Choroid plexus epithelial cell (primary cell): ENCODE measurements around the gene MGAT4A.

ENCODE experiments used
- DNase-seq: peaks from one replicate; pipeline ENCODE4 v3.0.0-alpha.2; 2010; ENCODE audit warnings: low read depth
- H3K4me3 ChIP-seq: 2 replicates; pipeline ENCODE4 v1.5.1; 2011; ENCODE audit warnings: low read depth, mild to moderate bottlenecking, control low read depth, low read length, moderate library complexity
- TF ChIP-seq, protein P1 (sequence below): conservative IDR thresholded peaks from 2 replicates; pipeline ENCODE4 v1.5.1; 2011; ENCODE audit warnings: low read depth, mild to moderate bottlenecking, control low read depth, inconsistent platforms, low read length, moderate library complexity

Gene MGAT4A

DNA sequence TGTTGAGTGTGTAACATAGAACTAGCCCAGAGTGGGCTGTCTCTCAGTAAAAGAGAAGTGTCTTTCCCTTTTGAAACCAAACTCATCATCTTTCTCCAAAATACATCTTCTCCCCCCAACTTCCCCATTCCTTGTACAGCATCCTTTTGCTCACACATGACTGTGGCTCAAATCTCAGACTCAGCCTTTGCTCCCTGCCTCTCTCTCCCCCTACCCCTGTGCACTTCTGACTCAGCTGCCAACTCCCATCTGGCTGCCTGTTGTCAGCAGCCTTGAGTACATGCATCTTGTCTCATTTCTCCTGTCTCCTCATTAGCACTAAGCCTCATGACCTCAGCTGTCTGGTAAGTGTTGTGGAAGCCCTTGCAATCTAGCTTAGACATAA lies 18.1 kb upstream of the MGAT4A start:
- no peak for DNase-seq
- TF ChIP-seq, protein P1, sequence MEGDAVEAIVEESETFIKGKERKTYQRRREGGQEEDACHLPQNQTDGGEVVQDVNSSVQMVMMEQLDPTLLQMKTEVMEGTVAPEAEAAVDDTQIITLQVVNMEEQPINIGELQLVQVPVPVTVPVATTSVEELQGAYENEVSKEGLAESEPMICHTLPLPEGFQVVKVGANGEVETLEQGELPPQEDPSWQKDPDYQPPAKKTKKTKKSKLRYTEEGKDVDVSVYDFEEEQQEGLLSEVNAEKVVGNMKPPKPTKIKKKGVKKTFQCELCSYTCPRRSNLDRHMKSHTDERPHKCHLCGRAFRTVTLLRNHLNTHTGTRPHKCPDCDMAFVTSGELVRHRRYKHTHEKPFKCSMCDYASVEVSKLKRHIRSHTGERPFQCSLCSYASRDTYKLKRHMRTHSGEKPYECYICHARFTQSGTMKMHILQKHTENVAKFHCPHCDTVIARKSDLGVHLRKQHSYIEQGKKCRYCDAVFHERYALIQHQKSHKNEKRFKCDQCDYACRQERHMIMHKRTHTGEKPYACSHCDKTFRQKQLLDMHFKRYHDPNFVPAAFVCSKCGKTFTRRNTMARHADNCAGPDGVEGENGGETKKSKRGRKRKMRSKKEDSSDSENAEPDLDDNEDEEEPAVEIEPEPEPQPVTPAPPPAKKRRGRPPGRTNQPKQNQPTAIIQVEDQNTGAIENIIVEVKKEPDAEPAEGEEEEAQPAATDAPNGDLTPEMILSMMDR: no peak
- H3K4me3 ChIP-seq: no peak overlapping the region

DNA sequence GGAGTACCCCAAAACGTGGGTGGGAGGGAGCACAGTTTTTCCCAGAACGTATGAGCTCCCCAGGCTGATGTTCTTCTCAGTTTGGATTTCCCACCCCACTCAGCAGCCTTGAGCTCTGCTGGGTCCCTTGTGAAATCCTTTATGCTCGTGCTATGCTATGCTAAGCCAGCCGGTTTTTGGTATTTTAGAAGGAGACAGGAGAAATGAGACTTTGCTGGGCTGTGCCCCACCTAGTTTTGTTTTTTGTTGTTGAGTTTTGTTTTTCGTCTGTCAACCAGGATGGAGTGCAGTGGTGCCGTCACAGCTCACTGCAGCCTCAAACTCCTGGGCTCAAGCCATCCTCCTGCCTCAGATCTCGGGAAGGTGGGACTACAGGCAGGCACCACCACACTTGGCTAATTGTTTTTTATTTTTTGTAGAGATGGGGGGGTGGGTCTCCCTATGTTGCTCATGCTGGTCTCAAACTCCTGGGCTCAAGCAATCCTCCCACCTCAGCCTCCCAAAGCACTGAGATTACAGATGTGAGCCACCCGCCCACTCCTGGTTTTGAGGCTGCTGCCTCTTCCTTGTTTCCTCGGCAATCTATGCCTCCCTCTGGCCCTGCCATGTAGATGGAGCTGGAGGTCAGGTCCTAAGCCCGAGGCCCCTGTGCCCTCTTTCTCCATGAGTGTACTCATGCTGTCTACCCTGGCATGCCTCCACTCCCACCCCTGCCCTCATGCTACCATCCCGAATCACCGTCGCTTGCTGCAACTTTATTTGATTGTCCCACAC lies 17.5 kb upstream of the MGAT4A start:
- no peak for DNase-seq
- no peak overlapping the region for H3K4me3 ChIP-seq
- TF ChIP-seq, protein P1: no peak

DNA sequence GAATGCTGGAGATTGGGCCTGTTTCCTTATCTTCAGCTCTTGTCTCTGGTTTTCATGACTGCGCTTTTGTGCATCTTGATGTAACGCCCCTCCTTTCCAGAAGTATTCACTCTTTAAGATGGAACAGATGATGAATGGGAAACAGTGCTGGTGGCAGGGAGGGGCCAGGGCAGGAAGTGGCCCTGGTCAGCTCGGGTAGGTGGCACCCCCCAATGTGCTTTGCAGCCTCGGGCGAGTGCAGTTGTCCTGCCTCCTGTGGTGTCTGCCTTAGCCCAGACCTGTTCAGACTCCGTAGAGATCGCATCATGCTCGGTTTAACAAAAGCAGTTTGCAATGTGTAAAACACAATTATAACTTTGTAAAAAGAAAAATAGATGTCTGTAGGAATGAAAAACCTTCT lies 17.0 kb upstream of the MGAT4A start:
- TF ChIP-seq, protein P1: no peak
- no peak overlapping the region for H3K4me3 ChIP-seq
- no peak for DNase-seq

DNA sequence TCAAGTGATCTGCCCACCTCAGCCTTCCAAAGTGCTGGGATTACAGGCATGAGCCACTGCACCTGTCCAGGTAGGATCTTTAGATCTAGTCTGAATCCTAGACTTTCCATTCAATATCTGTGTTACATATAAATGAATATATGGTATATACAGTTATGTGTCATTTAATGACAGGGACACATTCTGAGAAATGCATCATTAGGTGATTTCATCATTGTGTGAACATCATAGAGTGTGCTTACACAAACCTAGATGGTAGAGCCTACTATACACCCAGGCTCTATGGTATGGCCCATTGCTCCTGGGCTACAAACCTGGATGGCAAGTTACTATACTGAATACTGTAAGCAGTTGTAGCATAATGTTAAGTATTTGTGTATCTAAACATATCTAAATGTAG lies 15.5 kb upstream of the MGAT4A start:
- DNase-seq: no peak
- TF ChIP-seq, protein P1: no peak
- H3K4me3 ChIP-seq: no peak overlapping the region

DNA sequence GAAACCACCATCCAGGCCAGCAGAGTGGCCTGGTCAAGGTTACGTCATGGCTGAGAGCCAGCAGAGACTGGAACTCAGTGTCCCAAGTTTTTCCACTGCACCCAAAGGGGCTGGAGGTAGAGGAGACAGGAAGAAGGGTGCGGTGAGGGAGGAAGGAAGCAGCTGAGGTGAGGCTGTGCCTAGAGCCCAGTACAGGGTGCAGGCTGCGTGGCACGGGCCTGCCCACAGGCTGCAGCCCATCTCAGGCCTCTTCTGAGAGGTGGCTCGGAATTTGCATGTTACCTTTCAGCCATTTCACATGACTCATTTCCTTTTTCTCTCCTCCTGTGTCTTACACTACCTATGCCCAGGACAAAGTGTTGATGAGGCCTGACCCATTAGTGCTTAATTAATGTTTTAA lies 13.7 kb upstream of the MGAT4A start:
- no peak overlapping the region for H3K4me3 ChIP-seq
- TF ChIP-seq, protein P1: no peak
- DNase-seq: no peak

DNA sequence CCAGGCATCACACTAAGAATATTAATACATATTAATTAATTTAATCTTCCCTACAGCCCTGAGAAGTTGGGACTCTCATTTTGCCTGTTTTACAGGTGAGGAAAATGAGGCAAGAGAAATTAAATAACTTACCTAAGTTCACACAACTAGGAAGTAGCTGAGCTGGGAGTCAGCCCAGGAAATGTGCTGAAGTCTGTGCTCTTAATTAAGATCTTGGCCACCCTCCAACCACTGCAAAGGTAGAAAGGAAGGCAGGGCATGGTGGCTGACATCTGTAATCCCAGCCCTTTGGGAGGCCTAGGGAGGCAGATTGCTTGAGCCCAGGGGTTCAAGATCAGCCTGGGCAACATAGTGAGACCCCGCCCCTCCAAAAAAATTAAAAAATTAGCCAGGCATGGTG lies 12.9 kb upstream of the MGAT4A start:
- no peak overlapping the region for H3K4me3 ChIP-seq
- no peak for DNase-seq
- TF ChIP-seq, protein P1: no peak

DNA sequence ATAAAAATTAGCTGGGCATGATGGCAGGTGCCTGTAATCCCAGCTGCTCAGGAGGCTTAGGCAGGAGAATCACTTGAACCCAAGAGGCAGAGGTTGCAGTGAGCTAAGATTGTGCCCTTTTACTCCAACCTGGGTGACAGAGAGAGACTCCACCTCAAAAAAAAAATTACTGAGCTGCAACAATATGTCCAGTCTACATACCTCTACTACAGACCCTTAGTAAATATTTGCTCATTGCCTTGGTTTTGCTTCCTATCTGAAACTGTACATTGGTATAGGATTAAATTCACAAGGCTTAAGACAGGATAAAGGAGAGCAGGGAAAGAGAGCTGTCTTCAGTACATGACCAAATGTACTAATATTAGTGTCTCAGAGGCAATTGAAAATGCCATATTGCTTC lies 8.1 kb upstream of the MGAT4A start:
- no peak for DNase-seq
- no peak overlapping the region for H3K4me3 ChIP-seq
- TF ChIP-seq, protein P1: no peak
